GM19099 (cell line): Measurements from ENCODE around the gene SCN8A.

Source experiments
- POLR2A ChIP-seq: IDR thresholded peaks from 3 replicates; pipeline ENCODE4 v1.6.1; 2011; ENCODE audit warnings: low read depth; ENCODE audit not compliant: insufficient read length; ENCODE audit errors: extremely low read depth

The SCN8A gene

GRCh38 chr12:51591016-51591901 lies at the start of gene SCN8A:
Gene SCN8A, plus strand, starts transcription at chr12:51591233. Its CDS starts 71,585 bp downstream, at chr12:51662818.
- no peak for TF ChIP-seq POLR2A

- TF ChIP-seq POLR2A: no peak
Measured at GRCh38 chr12:51546097-51546496, 44.9 kb upstream of the SCN8A start.

GRCh38 chr12:51547606-51548005 lies 43.4 kb upstream of the SCN8A start:
- TF ChIP-seq POLR2A: no peak

DNA sequence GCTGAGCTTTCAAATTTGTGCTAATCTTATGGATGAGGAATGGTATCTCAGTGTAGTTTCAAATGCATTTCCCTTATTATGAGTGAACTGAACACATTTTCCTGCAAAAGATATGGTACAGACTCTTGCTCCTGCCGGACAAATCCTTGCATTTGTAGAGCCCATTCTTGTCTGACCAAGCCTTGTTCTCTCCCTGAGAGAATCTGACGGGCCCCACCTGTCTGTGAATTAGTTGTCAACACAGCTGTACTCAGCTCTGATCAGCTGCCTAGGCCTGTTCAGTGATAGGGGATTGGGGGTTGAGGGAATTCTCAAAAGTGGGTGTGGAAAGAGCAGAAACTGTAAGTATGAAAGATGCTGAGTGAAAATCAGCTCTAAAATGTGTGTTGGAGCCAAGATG lies 42.8 kb upstream of the SCN8A start:
- no peak for TF ChIP-seq POLR2A

DNA sequence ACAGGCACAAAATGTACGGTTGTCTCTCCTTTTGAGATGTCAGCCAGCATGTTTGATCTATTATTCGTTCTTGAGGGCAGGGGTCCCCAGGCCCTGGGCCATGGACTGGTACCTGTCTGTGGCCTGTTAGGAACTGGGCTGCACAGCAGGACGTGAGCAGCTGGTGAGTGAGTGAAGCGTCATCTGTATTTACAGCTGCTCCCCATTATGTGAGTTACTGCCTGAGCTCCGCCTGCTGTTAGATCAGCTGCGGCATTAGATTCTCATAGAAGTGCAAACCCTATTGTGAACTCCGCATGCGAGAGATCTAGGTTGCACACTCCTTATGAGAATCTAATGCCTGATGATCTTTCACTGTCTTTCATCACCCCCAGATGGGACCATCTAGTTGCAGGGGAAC lies 41.4 kb upstream of the SCN8A start:
- TF ChIP-seq POLR2A: no peak

- no peak for TF ChIP-seq POLR2A
Measured at GRCh38 chr12:51579321-51579850, 11.6 kb upstream of the SCN8A start.

DNA sequence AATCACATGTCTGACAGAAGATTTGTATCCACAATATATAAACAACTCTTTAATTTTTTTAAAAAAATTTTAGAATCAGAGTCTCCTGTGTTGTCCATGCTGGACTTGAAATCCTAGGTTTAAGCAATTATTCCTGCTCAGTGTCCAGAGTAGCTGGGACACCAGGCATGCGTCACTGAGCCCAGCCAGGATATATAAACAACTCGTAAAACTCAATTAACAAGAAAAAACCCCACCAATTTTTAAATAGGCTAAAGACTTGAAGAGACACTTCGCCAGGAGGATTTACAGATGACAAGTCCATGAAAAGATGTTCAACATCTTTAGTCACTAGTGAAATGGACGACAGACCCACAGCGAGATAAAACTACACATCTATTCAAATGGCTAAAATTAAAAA lies 2.0 kb upstream of the SCN8A start:
- no peak for TF ChIP-seq POLR2A

- no peak for TF ChIP-seq POLR2A
Measured at GRCh38 chr12:51589557-51590176, 1.4 kb upstream of the SCN8A start.

GRCh38 chr12:51590347-51591015 lies 552 bp upstream of the SCN8A start:
- no peak for TF ChIP-seq POLR2A

- TF ChIP-seq POLR2A: no peak
Measured at GRCh38 chr12:51592034-51592705, 1.1 kb downstream of the SCN8A start.

- TF ChIP-seq POLR2A: no peak
Measured at GRCh38 chr12:51593021-51593420, 2.0 kb downstream of the SCN8A start.

- TF ChIP-seq POLR2A: no peak
Measured at GRCh38 chr12:51593539-51593938, 2.5 kb downstream of the SCN8A start.

DNA sequence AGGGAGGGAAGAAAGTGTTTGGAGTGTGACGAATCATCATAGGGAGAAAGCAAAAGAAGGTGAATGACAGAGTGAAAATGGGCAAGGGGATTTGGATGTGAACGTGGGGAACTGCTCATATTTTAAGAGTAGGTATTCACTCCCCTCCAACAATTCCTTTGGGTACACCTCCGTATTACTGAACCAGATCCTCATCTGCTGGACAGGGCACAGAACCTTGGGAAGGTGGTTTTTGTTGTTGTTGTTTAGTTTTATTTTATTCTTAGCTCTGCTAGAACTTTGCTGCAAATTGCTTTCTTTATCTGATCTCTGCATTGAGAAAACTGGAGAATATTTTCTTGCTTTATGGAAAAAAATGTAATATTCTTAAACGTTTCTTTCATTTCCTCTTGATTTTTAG lies 7.1 kb downstream of the SCN8A start:
- TF ChIP-seq POLR2A: no peak

DNA sequence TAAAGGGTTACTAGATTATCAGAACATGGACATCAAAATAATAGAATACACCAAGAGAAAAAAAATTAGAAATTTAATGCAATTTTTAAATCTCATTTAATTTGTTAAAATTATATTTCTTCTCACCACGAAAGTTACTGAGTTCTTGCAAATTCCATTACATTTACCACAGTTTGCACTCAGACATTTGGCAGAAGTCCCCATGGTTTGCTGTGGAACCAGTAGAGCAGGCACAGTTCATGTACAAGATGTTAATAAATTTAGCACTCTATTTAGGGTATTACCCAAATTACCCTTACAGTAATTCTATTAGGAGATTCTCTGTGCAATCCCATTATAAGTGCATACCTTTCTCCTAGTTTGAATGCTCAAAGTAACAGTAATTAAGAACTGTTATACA lies 9.7 kb downstream of the SCN8A start:
- no peak for TF ChIP-seq POLR2A

DNA sequence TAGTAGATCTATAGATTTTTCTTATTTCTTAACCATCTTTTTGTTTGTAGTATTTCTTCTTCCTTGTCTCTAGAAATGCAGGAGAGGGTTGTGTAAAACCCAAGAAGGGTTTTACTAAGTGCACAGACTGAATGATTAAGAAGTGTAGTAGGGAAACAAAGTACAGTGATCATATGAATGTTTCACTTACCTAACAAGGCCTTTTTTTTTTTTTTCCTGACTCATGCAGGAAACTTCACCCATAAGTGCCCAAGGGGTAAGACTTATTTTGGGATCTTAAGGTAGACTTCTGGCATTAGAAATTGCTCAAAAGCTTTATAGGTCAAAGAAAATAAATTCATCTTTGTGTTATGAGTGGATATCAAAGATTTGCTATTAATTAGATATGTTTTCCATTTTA lies 10.2 kb downstream of the SCN8A start:
- no peak for TF ChIP-seq POLR2A
